Non-pigmented ciliary epithelial cell (primary cell): Measurements from ENCODE around the gene PRKG1.
"Not testable (repeated sequence)": the region's sequence is repeated elsewhere in the genome, so short reads cannot be mapped to it uniquely, and the experiment has no call there.

Source experiments
- DNase-seq: peaks from one replicate; pipeline ENCODE4 v3.0.0-alpha.2; 2010; ENCODE audit warnings: low read depth

The PRKG1 gene

DNA sequence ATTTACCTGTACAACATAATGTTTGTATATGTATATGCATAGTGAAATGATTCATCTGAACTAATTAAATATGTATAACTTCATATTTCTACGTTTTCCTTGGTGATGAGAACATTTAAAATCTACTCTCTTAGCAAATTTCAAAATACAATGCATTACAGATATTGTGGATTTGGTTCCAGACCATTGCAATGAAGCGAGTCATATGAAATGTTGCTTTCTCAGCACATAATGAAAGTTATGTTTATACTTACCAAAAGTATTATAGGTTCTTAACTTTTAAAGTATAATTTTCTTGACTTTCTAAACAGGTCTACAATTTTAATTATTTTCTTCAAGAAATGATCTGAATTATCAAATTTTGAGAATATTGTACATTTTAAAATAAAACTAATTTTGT lies 435.9 kb downstream of the PRKG1 start:
- no peak for DNase-seq

DNA sequence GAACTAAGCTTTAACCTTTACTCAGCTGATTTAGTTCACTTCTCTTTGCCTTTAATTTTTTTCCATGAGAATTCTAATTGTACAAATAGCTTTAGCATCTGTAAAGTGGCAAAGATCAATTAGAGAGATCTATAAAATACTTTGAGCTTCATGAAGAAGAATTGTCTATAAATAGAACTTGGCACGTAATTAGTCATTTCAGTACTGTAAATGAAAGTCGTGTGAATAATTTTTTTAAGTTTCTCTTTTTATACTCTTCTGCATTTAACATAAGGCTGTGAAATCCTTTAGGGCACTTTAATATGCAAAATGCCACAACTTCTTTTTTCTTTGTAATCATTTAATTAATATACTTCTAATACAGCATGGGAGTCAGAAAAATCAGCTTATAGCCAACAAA lies 447.3 kb downstream of the PRKG1 start:
- DNase-seq: no peak

DNA sequence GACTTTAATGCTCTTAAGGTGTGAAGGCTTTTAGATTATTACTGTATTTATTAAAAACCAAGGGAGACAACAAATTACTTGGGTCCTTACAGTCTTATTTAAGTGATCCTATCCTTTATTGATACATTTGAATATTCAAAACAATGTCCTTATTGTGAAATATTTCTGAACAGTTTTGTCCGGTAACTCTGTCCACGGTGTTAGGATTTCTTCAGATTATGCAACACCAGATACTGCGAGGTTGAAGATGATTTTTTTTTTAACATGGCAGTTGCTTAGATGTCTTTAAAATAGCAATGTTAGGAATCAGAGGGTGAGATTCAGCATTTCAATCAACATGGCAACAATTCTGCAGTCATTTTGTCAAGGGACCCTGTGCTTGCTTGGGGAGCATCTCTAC lies 448.6 kb downstream of the PRKG1 start:
- DNase-seq: no peak

DNA sequence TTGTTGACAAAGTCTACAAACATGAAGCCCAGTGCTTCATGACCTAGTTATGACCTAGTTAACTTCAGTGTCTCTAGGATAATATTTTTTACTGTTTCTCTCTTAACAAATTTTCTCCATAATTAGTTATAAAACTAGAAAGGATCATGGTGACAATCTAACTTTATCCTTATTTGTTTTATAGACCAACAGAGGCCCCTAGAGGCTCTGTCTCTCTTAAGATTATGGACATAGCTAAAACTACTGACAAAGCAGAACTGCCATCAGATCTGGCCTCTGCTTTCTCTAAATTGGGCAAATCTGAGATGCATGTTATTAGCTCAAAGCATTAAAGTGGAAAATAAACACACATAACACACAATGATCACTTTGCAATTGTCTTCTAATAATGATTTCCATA lies 449.2 kb downstream of the PRKG1 start:
- DNase-seq: no peak

DNA sequence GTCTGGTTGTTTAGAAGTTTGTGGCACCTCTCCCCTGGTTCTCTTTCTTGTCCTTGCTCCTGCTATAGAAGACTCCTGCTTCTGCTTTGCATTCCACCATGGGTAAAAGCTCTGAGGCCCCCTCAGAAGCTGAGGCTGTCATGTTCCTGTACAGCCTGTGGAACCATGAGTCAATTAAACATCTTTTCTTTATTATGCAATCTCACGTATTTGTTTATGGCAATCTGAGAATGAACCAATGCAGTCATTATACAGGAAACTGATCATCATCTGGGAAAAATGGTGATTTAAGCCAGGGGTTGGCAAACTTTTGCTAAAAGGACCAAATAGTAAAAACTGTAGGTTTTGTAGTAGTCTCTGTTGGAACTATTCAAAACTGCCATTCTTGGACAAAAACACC lies 449.8 kb downstream of the PRKG1 start:
- no peak for DNase-seq

DNA sequence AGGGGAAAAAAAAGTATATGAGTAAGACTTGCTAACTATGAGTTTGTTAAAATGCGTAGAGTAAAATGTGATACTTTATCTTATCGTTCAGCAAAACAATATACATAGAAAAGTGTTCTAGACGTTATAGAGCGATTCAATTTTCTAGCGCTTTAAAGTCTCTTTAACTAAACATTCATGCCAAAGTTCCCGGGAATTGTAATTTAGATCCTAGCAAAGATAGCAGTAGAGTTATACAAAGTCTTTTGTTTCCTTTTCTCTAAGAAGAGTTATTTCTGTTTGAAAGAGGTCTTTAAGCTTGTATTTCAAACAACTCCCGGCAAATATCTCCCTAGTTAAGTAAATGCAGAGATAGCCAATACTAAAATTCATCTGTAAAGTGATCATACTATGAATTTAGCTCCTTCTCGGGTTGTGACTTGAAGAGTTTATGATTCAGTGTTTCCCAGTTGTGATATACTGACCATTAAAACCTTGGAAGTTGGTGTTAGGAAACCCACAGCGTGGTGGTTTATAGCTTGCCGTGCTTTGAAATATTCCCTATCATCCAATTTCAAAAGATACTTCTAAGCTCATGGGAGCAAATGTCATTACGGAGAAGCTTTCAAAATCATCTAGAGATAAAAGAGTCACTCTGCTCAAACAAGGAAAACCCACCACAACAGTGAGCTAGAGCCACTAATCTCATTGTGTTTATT lies 453.4 kb downstream of the PRKG1 start:
- DNase-seq: no peak

DNA sequence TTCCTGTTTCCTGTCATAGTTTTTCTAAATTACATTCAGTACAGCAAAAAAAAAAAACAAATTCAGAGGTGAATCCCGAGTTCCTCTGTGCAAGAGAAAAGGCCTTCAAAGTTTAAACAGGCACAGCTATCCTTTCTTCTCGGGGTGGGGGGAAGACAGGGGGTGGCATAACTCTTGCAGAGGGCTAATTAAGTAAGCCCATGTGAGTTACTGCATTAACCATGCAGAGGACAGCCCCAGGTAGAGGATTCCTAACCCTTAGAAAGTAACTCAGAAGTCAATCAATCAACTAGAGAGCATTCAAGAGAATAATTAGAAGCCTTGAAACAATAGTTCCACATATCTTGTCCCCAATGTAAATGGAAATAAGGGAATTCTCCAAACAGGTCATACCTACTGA lies 454.2 kb downstream of the PRKG1 start:
- DNase-seq: no peak

DNA sequence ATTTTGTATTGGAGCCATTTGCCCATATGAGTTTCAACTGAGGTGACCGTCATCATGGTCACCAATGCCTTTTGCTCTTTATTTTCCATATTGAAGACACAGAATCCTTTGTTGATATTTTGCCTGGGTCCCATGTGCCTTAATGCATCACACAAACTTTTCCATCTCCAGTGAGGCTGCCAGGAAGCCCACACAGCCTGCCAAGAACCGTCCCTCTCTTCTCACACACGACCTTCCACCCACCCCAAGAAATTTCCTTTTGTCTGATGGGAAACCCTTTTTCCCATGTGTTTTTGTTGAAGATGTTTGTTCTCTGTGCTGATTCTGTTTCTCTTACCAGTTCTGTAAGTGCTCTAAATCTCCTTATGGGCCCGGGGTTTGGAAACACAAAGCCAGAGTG lies 456.3 kb downstream of the PRKG1 start:
- no peak for DNase-seq

DNA sequence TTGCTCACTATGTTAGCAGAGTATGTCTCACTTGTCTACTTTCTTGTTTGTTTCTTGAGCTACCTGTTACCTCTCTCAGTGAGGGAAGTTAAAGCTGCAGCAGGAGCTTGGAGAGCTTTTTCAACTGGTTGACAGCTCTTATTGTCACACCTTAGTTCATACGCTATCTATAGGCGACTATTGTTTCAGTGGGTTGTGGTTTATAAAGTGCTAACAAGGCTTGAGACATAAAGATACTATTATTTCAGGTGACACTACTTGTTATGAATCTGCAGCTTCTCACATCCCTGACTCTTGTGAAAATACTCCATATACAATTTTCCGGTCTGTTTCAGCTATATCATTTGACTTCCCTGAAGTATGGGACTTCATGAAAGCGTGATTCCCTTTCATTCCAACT lies 457.8 kb downstream of the PRKG1 start:
- DNase-seq: no peak

DNA sequence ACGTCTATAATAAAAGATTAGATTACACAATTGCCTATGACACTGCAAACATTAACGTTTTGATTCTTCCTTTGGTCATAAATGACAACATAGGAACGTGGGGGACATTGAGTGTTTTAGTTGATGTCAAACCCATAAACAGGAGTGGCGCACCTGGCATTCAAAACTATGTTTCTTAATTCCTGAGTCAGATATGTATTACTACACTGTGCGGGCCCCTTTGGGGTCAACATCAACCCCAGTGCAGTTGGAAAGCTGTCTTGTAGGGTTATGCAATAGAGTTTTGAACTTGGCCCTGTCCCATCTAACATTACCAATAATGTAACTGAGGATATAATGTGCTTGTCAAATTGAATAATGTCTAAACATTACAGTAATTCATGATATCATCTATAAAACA lies 468.6 kb downstream of the PRKG1 start:
- DNase-seq: no peak

DNA sequence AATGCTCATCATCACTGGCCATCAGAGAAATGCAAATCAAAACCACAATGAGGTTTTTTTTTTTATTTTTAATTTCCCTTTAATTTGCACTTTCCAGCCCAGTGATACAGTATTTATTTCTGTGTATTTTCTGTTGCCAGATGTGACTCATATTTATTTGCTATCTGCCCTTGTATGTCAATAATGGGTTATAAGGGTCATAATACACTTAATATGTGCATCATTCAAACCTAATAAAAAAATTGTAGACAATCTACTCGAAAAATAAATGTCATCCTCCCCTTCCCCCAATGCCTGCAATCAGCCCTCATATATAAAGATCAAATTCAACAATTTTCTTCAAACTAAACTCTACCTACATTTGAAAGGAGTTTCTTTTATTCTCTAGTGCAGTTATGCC lies 470.6 kb downstream of the PRKG1 start:
- DNase-seq: no peak

DNA sequence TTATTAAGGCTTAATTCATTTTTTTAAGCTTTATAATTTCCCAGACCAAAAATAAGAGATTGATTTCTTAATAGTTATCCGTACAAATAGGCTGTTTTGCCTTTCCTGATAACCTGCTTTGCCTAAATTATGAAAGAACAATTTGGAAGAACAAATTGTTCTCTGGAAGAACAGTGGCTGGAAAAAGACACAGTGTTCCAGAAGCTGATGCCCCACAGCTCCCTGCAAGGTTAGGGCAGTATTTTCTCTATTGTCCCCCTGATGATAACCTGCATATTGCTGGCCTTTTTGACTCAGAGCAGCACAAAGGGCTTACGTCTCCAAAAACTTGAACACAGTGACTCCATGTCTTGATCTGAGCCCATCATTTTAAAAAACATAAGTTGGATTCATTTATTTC lies 473.7 kb downstream of the PRKG1 start:
- DNase-seq: no peak

DNA sequence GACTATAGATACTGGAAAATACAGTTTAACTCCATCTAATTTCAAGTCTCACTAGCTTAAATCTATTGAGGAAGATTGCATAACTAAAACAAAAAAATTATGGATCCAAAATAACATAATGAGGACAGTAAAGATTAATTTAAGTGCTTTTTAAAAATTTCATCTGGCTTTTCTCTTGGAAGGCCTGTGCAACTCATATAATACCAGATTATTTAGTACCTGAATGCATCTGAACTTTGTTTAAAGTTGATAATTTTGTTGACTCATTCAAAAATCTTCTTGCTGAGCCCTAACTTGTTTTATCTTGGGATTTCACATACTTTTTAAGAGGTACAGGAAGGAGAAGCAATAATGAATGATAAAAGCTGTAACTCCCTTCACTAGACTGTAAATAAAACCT lies 478.6 kb downstream of the PRKG1 start:
- DNase-seq: no peak

DNA sequence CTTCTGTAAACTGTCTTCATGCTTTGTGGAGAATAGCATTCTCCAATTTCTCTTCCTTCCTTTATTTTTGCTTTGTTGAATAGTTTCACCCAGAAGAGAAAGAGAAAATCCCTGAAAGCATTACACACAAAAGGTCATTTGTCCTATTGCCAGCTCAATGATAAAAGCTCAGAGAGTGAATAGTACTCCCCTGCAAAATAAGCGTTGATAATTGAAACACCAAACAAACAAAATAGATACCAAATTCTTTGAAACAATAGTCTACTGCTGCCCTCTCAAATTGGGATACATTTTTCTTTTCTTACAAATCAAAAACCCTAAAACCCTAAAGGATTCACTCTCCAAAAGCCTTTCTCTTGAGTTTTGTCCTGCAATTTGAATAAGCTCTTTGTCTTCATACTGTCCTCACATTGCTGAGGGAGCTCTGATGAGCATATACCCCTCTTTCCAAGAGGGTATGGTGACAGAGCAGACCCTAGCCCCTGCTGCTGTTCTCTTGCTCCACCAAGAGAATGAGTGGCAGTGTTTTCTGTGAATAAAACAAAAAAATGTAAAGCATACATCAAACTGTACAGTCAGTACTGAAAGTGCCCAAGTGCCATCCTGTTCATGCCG lies 490.7 kb downstream of the PRKG1 start:
- no peak for DNase-seq

DNA sequence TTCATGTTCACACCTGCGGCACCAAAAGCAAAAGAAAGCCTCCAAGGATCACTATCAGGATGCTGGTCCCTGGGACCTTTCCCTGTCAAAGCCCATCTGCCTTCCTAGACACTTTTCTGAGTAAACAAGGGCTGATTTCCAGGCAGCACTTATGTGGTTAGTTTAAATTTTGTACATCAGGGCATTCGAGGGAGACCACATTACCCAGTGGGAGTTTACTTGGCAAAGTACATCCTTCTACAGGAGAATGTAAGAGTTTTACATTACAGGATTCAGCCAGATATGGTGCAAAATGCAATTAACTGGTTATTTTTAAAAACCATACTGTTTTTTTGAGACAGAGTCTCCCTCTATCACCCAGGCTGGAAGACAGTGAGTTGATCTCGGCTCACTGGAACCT lies 493.0 kb downstream of the PRKG1 start:
- no peak for DNase-seq

DNA sequence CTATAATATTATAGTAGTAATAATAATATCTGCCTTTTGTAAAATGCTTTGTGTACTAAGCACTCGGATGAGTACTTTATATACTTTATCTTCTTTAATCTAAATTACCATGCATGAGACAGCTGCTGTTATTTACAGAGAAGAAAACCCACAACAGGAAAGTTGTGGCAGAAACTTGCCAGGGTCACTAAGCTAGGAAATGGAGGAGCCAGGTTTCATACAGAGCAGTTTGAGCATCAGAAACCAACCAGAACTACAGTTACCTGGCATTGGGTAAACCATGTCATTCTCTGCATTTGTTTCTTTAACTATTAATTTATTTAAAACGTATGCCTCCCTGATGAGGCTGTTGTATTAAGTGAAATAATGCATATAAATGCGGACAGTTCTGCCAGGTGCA lies 495.2 kb downstream of the PRKG1 start:
- DNase-seq: no peak

DNA sequence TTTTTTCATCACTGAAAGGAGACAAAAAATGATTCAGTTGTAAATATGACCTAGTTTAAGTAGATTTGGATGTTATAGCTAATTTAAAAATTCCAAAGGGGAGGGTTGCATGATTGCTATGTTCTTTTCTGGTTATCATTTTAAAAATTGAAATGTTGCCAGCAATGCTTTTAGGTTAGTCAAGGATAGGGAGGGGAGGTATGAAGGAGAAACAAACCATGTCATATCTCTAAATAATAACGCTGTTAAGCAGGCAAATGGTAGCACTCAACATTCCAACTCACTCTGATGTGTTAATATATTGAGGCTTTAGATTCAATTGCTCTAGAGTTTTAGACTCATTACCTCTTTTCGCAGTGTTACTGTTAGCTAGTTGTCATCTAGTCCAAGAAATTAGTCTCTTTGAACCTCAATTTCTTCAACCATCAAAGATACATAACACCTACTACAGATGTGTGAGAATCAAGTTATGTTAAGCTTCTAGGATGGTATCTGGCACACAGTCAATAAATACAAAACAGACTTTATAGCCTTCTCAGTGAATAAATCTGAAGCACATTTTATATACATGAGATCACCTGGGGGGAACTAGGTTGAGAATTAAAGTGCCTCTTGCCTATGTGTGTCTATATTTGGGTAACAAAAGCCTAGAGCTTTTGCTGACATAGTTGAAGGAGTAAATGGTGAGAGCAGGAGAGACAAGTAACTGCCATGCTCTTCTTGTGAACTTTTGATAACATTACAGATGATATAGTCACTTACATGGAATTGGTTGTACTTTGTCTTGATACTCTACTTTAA lies 500.2 kb downstream of the PRKG1 start:
- DNase-seq: no peak

DNA sequence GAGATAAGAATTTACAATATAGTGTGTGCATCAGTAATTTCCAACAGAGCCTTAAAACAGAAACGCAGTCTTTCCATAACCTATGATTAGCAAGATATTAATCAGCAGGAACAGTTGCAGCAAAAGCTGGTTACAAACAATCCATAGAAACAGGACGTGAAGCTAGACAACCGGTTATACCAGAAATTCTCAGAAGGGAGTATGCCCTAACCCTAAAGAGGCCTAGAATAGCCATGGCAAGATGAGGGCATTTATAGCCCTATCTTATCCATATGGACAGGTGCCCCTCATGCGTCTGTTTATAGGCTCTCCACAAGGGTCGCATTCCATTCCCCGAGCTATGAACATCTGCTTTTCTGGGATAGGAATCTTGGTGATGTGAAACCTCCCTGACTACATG lies 506.9 kb downstream of the PRKG1 start:
- not testable (repeated sequence) for DNase-seq

DNA sequence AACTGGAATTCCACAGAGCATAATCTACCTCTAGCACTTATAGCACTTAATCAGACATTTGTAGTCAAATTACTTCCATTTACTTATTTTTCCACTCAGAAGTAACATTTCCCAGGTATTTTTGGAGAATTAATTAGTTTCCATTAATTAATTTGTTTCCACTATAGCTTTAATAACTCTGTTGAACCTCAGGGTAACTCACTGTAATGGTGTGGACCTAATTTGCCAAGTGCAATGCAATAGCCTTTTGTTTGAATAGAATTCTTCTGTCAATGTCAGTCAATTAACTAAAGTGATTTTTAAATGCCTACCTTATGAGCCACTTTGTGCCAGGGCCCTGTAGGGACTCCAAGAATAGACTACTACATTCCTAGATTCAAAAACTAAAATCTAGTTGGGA lies 509.7 kb downstream of the PRKG1 start:
- no peak for DNase-seq

DNA sequence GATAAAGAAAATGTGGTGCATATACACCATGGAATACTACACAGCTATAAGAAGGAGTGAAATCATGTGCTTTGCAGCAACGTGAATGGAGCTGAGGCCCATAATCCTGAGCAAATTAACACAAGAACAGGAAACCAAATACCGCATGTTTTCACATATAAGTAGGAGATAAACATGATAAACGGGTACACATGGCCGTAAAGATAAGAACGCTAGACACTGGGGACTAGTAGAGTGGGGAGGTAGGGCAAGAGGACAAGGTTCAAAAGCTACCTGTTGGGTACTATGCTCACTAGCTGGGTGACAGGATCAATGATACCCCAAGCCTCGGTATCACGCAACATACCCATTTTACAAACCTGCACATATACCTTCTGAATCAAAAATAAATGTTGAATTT lies 511.5 kb downstream of the PRKG1 start:
- DNase-seq: no peak

DNA sequence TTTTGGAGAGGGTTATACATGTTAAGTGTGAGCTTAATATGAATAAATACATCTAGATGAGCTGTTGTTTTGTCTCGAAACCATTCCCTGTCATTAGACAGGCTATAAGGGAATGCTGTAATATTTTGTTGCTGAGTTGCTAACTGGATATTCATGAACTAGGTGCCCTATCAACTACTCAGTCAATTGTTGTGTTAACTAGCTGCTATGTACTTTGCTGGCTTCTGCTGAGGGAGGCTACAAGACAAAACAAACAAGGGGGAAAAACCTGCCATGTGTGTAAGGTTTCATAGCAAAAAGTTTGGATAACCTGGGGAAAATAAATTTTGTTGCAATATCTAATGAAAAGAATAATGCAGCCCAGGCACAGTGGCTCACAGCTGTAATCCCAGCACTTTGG lies 514.7 kb downstream of the PRKG1 start:
- no peak for DNase-seq

DNA sequence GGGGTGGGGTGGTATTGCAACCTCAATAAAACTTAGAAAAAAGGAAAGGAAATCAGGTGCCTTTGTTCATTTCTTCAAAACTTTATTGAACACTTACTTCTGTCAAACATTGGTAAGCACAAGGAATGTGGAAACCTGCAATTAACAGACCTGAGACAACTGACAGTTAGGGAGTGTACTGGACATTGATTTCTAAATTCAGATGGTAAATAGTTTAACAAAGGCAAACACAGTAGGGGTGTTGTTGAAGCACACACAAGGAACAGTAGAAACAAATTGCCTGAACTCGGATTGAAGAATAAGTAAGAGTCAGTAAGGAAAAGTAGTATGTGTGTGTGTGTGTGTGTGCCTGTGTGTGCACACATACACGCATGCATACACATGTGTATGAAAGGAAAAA lies 516.5 kb downstream of the PRKG1 start:
- DNase-seq: no peak

DNA sequence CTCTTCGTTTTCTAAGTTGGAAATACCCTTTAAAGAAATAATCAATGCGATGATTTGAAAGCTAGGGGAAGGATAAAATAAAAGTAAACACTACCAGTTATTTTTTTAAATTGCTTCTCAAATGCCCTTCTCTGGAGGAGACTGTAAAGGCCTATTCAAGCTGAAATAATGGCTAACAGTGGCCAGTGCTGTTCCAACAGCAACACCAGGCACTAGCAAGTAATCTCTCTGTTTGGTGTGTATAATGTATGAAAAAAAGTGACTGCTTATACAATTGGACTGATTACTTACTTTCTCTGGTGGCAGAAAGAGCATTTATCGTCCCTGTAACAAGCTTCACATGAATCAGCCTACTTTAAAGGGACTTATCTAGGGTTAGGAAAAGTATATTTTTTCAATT lies 522.4 kb downstream of the PRKG1 start:
- DNase-seq: no peak

DNA sequence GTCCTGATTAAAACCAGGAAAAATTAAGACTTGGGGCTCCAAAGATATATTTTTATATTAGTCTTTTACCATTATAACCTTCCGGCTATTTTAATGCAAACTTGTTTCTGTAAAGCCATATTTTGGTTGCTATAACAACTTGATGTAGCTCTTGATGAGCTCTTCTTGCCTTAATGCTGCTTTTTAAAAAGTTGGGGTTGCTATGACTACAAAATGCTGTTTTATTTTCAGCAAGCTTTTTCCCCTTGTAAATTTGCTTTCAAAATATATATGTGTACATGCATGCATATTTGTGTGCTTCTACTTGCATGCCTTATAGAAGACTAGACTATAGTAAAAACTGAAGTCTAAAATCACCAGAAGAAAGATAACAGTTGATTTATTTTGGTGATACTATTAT lies 525.4 kb downstream of the PRKG1 start:
- no peak for DNase-seq
